C4-2B (cell line): ENCODE data around the gene ZNF581.

Experiments
- ZFX ChIP-seq: fragments of 450-650 bp; IDR thresholded peaks from 2 replicates; pipeline ENCODE4 v1.6.1; 2017
- TF ChIP-seq, protein P1 (sequence below): fragments of 450-650 bp; conservative IDR thresholded peaks from 2 replicates; pipeline ENCODE4 v1.5.1; 2017; ENCODE audit warnings: mild to moderate bottlenecking

GRCh38 chr19:55644191-55644833, 863 bp downstream of the ZNF581 start:
- TF ChIP-seq, protein P1, sequence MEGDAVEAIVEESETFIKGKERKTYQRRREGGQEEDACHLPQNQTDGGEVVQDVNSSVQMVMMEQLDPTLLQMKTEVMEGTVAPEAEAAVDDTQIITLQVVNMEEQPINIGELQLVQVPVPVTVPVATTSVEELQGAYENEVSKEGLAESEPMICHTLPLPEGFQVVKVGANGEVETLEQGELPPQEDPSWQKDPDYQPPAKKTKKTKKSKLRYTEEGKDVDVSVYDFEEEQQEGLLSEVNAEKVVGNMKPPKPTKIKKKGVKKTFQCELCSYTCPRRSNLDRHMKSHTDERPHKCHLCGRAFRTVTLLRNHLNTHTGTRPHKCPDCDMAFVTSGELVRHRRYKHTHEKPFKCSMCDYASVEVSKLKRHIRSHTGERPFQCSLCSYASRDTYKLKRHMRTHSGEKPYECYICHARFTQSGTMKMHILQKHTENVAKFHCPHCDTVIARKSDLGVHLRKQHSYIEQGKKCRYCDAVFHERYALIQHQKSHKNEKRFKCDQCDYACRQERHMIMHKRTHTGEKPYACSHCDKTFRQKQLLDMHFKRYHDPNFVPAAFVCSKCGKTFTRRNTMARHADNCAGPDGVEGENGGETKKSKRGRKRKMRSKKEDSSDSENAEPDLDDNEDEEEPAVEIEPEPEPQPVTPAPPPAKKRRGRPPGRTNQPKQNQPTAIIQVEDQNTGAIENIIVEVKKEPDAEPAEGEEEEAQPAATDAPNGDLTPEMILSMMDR = no peak
- no peak for TF ChIP-seq ZFX
